PC-3 (cell line): ENCODE results near the gene SPDYE6.
"Not testable (repeated sequence)": the region's sequence is repeated elsewhere in the genome, so short reads cannot be mapped to it uniquely, and the experiment has no call there.

Experiments used
- CTCF ChIP-seq: fragments of 300-600 bp; sonication (generic); conservative IDR thresholded peaks from 2 replicates; pipeline ENCODE4 v1.5.1; 2017; ENCODE audit warnings: antibody characterized with exemption, low read depth, mild to moderate bottlenecking, low read length
- EZH2 ChIP-seq: fragments of 300-600 bp; sonication (generic); IDR thresholded peaks from one replicate; pipeline ENCODE4 v1.6.1; 2017; ENCODE audit warnings: antibody characterized with exemption, mild to moderate bottlenecking, low read length; ENCODE audit not compliant: unreplicated experiment
- EZH2phosphoT487 ChIP-seq: fragments of 300-600 bp; sonication (generic); IDR thresholded peaks from 2 replicates; pipeline ENCODE4 v1.6.1; 2018; ENCODE audit warnings: mild to moderate bottlenecking, antibody characterized with exemption, low read length, borderline replicate concordance

GRCh38 chr7:102330666-102331460, 25.4 kb downstream of the SPDYE6 start:
- not testable (repeated sequence) for TF ChIP-seq CTCF, EZH2, EZH2phosphoT487
